ENCODE data around the gene TPCN2.

TPCN2 gene

DNA sequence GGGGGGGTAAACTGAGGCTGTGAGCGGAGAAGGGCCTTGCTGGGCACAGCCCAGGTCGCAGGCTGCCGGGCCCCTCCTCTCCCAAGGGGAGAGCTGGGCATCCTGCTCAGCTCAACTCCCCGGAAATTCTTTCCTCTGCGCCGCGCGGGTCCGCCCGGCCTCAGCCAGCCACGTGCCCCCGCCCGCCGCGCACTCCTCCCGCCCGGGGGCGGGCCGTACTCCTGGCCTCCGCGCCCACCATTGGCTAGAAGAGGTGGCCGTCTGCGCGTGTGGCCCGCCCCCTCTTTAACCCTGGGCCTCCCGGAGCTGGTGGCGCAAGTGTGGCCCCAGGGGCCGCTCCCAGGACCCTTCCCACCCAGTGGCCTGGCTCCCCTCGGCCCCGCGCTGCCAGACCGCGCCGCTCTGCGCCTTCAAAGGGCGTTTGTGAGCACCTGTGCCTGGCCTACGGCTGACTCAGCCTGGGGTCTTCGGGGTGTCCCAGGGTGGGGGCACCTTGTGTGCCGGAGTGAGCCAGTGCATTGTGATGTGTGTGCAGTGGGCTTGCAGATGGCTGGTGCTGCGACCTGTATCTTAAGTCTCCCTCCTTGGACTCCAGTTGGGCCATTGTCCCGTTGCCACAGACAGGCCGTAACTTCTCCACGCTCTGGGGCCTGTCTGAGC is 37.6 kb upstream of the TPCN2 start:
- Histone ChIP-seq H3K9me3 (ENCODE audit: control insufficient read depth in 2 of 2, low read length in 2 of 2) (no peaks in the 10 kb centered on the region), H3K36me3 (ENCODE audit: control insufficient read depth in 2 of 2, insufficient read depth in 2 of 2, low read length in 2 of 2) (no peaks in the 10 kb centered on the region), H3K4me1 (ENCODE audit: control insufficient read depth in 2 of 2, insufficient read depth in 2 of 2, low read length in 2 of 2) (peaks cover 18 to 19% of the 10 kb centered on the region in 2 donors), H3K27ac (ENCODE audit: low read depth in 2 of 2, low read length in 2 of 2) (peak overlapping the region; percentile 51 to 85), H3K27me3 (ENCODE audit: control insufficient read depth in 2 of 2, insufficient read depth in 2 of 2, low read length in 2 of 2) (peaks cover 15 to 19% of the 10 kb centered on the region in 2 donors), H3K4me3 (ENCODE audit: low read length in 2 of 2) (peak overlapping the region; percentile 38 to 67), H3K9ac (ENCODE audit: low read depth in 1 of 2, low read length in 2 of 2) (peak overlapping the region; percentile 32 to 52)

DNA sequence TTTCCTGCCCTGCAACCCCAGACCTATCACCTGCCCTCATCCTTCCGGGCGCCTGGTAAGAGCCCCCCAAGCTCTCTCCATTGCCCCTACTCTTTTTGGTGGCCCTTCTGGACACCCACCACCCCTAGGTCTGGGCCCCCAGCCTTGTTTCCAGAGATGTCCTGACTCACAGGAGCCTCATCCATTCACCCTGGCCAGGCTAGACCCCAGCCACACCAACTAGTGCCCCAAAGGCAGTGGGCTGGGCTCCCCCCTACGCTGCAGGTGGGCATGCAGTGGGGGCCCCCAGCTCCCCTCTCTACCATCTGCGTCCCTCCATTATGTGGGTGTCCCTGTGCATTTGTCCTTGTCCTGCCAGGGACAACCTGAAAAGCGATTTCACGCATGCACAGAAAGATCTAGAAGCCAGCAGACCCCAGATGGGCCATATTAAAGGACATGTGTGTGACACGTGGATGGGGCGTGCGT is 37.1 kb upstream of the TPCN2 start:
- no peaks in the 10 kb centered on the region for H3K9me3 ChIP-seq (ENCODE audit: control insufficient read depth in 2 of 2, low read length in 2 of 2)
- peak overlapping the region; percentile 77 to 85 for H3K27ac ChIP-seq (ENCODE audit: low read depth in 2 of 2, low read length in 2 of 2)
- H3K4me3 ChIP-seq (ENCODE audit: low read length in 2 of 2): peak overlapping the region; percentile 54 to 67
- H3K4me1 ChIP-seq (ENCODE audit: control insufficient read depth in 2 of 2, insufficient read depth in 2 of 2, low read length in 2 of 2): peaks cover 17 to 18% of the 10 kb centered on the region in 2 donors
- no peaks in the 10 kb centered on the region for H3K36me3 ChIP-seq (ENCODE audit: control insufficient read depth in 2 of 2, insufficient read depth in 2 of 2, low read length in 2 of 2)
- peaks cover 15 to 19% of the 10 kb centered on the region in 2 donors for H3K27me3 ChIP-seq (ENCODE audit: control insufficient read depth in 2 of 2, insufficient read depth in 2 of 2, low read length in 2 of 2)
- H3K9ac ChIP-seq (ENCODE audit: low read depth in 1 of 2, low read length in 2 of 2): peak overlapping the region in 1 of 2 donors; percentile 52

DNA sequence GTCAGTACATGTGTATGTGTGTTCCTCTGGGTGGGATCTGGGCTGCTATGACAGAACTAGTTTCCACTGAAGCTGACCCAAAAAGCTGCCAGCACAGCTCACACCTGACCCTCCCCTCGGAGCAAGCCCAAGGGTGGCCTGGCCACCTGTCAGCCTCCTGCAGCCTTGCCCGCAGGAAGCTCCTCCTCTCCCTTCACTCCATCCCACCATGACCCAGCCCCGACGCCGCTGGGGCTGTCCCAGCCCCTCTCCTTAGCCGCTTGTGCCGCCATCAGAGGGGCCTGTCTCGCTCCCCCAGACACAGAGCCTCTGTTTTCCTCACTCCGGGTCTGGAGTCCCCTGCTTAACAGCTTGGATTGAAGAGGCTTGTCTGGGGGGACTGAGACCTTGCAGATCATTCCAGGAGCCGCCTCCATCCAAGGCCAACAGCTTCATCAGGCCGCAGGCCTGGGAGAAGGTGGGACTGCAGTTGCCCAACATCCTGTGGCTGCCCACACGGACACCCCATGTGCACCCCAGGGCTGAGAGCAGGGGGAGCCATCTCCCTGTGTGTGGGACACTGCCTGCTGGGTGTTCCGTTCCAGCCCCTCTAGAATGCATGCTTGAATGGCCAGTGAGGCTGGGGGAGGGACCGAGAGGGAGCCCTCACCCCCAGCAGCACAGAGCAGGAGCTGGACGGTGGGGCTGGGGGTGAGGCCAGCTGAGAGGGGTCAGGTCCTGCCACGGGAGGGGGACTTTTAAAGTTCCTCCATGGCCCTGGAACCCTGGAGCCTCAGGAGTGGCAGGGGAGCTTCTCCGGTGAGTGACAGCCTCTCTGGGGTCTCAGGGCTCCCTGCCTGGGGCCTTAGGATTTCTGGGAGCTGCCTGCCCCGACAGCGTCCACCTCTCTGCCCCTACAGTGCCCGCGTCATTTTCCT is 36.4 kb upstream of the TPCN2 start:
- Histone ChIP-seq H3K9me3 (ENCODE audit: control insufficient read depth in 2 of 2, low read length in 2 of 2) (no peaks in the 10 kb centered on the region), H3K4me3 (ENCODE audit: low read length in 2 of 2) (peak overlapping the region; percentile 54 to 67), H3K9ac (ENCODE audit: low read depth in 1 of 2, low read length in 2 of 2) (peak overlapping the region; percentile 52 to 63), H3K27ac (ENCODE audit: low read depth in 2 of 2, low read length in 2 of 2) (peak overlapping the region; percentile 77 to 85), H3K27me3 (ENCODE audit: control insufficient read depth in 2 of 2, insufficient read depth in 2 of 2, low read length in 2 of 2) (peaks cover 15 to 19% of the 10 kb centered on the region in 2 donors), H3K36me3 (ENCODE audit: control insufficient read depth in 2 of 2, insufficient read depth in 2 of 2, low read length in 2 of 2) (no peaks in the 10 kb centered on the region), H3K4me1 (ENCODE audit: control insufficient read depth in 2 of 2, insufficient read depth in 2 of 2, low read length in 2 of 2) (peaks cover 17 to 18% of the 10 kb centered on the region in 2 donors)

GRCh38 chr11:69013009-69013951 is 35.5 kb upstream of the TPCN2 start, which contains the start of gene MRGPRF:
MRGPRF (minus strand) TSS chr11:69013246; CDS start chr11:69009901, 3,345 bp downstream.
- Histone ChIP-seq H3K27me3 (ENCODE audit: control insufficient read depth in 2 of 2, insufficient read depth in 2 of 2, low read length in 2 of 2) (peaks cover 15 to 19% of the 10 kb centered on the region in 2 donors), H3K9me3 (ENCODE audit: control insufficient read depth in 2 of 2, low read length in 2 of 2) (no peaks in the 10 kb centered on the region), H3K9ac (ENCODE audit: low read depth in 1 of 2, low read length in 2 of 2) (peak within 1 kb of the TSS; percentile 52 to 63), H3K4me1 (ENCODE audit: control insufficient read depth in 2 of 2, insufficient read depth in 2 of 2, low read length in 2 of 2) (peaks cover 12 to 13% of the 10 kb centered on the region in 2 donors), H3K27ac (ENCODE audit: low read depth in 2 of 2, low read length in 2 of 2) (peak within 1 kb of the TSS; percentile 77 to 85), H3K36me3 (ENCODE audit: control insufficient read depth in 2 of 2, insufficient read depth in 2 of 2, low read length in 2 of 2) (no peaks in the 10 kb centered on the region), H3K4me3 (ENCODE audit: low read length in 2 of 2) (peak within 1 kb of the TSS; percentile 54 to 67)

DNA sequence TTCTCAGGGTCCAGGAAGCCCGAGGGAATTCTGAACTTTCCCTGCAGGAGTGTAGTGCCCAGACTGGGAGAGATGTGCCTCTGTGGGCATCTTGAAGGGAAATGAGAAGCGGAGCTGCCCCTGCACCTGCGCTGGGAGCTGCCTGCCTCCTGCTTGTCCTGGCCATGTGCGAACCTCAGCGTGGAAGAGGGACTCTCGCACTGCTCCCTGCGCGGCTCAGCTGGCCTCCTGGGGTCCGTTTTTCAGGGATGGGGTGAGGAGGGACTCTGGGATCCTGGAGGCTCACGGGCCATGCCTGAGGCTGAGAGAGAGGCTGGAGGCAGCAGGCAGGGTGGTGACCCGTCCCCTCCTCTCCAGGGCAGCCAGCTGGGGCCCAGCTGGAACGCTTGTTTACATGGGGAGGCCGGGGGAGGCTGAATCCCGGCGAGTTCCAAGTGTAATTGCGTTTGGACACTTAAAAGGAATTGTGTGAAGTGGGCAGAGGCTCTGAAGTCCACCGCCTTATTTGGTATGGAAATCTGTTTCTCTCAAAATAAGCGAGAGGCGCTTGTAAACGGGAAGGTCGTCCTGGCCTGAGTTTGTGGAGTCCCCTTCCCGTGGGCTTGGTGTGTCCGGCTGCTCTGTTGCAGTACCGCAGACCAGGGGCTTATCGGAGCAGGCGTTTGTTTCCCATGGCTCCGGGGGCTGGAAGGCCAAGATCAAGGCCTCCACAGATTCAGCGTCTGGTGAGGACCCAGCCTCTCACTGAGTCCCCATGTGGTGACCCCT is 34.5 kb upstream of the TPCN2 start:
- Histone ChIP-seq H3K9ac (ENCODE audit: low read depth in 1 of 2, low read length in 2 of 2) (peak overlapping the region; percentile 30 to 32), H3K4me3 (ENCODE audit: low read length in 2 of 2) (peak overlapping the region; percentile 27 to 31), H3K36me3 (ENCODE audit: control insufficient read depth in 2 of 2, insufficient read depth in 2 of 2, low read length in 2 of 2) (no peaks in the 10 kb centered on the region), H3K9me3 (ENCODE audit: control insufficient read depth in 2 of 2, low read length in 2 of 2) (no peaks in the 10 kb centered on the region), H3K27ac (ENCODE audit: low read depth in 2 of 2, low read length in 2 of 2) (peak overlapping the region; percentile 77 to 85), H3K4me1 (ENCODE audit: control insufficient read depth in 2 of 2, insufficient read depth in 2 of 2, low read length in 2 of 2) (peaks cover 4 to 10% of the 10 kb centered on the region in 2 donors), H3K27me3 (ENCODE audit: control insufficient read depth in 2 of 2, insufficient read depth in 2 of 2, low read length in 2 of 2) (peaks cover 15% of the 10 kb centered on the region in 2 donors)

DNA sequence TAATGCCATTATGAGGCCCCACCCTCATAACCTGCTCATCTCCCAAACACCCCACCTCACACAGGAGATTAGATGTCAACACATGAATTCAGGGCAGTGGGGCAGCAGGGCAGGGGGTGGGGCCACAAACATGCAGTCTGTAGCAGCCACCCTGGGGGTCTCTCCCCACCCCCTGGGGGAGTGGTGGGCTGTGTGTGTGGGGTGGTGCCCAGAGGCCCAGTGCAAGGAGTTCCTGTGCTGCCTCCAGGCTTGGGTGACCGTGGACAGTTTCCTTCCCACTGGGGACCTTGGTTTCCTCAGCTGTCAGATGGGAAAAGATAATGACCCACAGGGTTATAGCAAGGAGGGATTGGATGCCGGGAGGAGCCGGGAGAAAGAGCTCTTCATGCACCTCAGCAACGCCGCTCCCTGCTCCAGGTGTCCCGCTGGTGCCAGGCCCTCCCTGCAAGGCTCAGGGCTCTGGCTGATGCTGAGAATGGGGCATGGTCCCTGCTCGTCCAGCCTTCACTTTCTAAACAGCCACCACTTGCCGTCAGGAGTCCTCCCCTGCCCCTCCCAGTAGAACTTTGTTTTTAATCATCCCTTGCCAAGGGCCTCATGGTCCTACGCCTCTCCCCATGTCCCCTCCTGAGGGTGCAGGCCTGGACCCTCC is 33.7 kb upstream of the TPCN2 start:
- H3K9ac ChIP-seq (ENCODE audit: low read depth in 1 of 2, low read length in 2 of 2): peak overlapping the region; percentile 30 to 32
- peaks cover 4 to 6% of the 10 kb centered on the region in 2 donors for H3K4me1 ChIP-seq (ENCODE audit: control insufficient read depth in 2 of 2, insufficient read depth in 2 of 2, low read length in 2 of 2)
- H3K27me3 ChIP-seq (ENCODE audit: control insufficient read depth in 2 of 2, insufficient read depth in 2 of 2, low read length in 2 of 2): peaks cover 13 to 15% of the 10 kb centered on the region in 2 donors
- no peak overlapping the region for H3K4me3 ChIP-seq (ENCODE audit: low read length in 2 of 2)
- no peaks in the 10 kb centered on the region for H3K9me3 ChIP-seq (ENCODE audit: control insufficient read depth in 2 of 2, low read length in 2 of 2)
- H3K36me3 ChIP-seq (ENCODE audit: control insufficient read depth in 2 of 2, insufficient read depth in 2 of 2, low read length in 2 of 2): no peaks in the 10 kb centered on the region
- H3K27ac ChIP-seq (ENCODE audit: low read depth in 2 of 2, low read length in 2 of 2): peak overlapping the region; percentile 69 to 85

DNA sequence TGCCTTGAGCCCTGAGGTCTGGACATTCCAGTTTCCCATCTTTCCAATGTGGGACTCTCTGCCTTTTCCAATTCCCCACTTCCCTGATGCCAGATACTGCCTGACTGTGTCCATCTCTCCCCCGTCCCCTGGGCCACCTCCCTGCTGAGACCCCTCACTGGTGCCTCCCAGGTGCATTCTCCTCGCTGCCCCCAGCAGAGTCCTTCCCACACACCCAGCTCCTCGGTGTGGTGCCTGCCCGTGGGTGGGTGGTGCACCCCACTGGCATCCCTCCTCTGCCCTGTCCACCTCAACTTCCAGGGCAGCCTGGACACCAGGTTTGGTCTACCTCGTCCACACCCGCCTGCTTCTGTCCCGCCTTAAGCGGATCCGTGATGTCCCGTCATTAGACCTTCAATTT is 30.8 kb upstream of the TPCN2 start:
- Histone ChIP-seq H3K9me3 (ENCODE audit: control insufficient read depth in 2 of 2, low read length in 2 of 2) (no peaks in the 10 kb centered on the region), H3K4me3 (ENCODE audit: low read length in 2 of 2) (no peak overlapping the region), H3K9ac (ENCODE audit: low read depth in 1 of 2, low read length in 2 of 2) (no peak overlapping the region), H3K27me3 (ENCODE audit: control insufficient read depth in 2 of 2, insufficient read depth in 2 of 2, low read length in 2 of 2) (peaks cover 4 to 6% of the 10 kb centered on the region in 2 donors), H3K36me3 (ENCODE audit: control insufficient read depth in 2 of 2, insufficient read depth in 2 of 2, low read length in 2 of 2) (no peaks in the 10 kb centered on the region), H3K4me1 (ENCODE audit: control insufficient read depth in 2 of 2, insufficient read depth in 2 of 2, low read length in 2 of 2) (no peaks in the 10 kb centered on the region), H3K27ac (ENCODE audit: low read depth in 2 of 2, low read length in 2 of 2) (no peak overlapping the region)

GRCh38 chr11:69018924-69019323 is 29.8 kb upstream of the TPCN2 start:
- Histone ChIP-seq H3K4me3 (ENCODE audit: low read length in 2 of 2) (no peak overlapping the region), H3K9ac (ENCODE audit: low read depth in 1 of 2, low read length in 2 of 2) (no peak overlapping the region), H3K4me1 (ENCODE audit: control insufficient read depth in 2 of 2, insufficient read depth in 2 of 2, low read length in 2 of 2) (no peaks in the 10 kb centered on the region), H3K9me3 (ENCODE audit: control insufficient read depth in 2 of 2, low read length in 2 of 2) (no peaks in the 10 kb centered on the region), H3K27ac (ENCODE audit: low read depth in 2 of 2, low read length in 2 of 2) (peak overlapping the region in 1 of 2 donors; percentile 16), H3K36me3 (ENCODE audit: control insufficient read depth in 2 of 2, insufficient read depth in 2 of 2, low read length in 2 of 2) (no peaks in the 10 kb centered on the region), H3K27me3 (ENCODE audit: control insufficient read depth in 2 of 2, insufficient read depth in 2 of 2, low read length in 2 of 2) (peaks cover 0 to 5% of the 10 kb centered on the region in 2 donors)

Measured in mucosa of rectum (tissue), 2 donors.